Measurements from ENCODE around the gene NRDC.

GRCh38 chr1:51919684-51920083 lies 41.2 kb upstream of the NRDC start:
- TF ChIP-seq, protein P1, sequence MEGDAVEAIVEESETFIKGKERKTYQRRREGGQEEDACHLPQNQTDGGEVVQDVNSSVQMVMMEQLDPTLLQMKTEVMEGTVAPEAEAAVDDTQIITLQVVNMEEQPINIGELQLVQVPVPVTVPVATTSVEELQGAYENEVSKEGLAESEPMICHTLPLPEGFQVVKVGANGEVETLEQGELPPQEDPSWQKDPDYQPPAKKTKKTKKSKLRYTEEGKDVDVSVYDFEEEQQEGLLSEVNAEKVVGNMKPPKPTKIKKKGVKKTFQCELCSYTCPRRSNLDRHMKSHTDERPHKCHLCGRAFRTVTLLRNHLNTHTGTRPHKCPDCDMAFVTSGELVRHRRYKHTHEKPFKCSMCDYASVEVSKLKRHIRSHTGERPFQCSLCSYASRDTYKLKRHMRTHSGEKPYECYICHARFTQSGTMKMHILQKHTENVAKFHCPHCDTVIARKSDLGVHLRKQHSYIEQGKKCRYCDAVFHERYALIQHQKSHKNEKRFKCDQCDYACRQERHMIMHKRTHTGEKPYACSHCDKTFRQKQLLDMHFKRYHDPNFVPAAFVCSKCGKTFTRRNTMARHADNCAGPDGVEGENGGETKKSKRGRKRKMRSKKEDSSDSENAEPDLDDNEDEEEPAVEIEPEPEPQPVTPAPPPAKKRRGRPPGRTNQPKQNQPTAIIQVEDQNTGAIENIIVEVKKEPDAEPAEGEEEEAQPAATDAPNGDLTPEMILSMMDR (conservative IDR thresholded peaks at IDR 0.05): no peak
- no peak for TF ChIP-seq ZFX (IDR thresholded peaks at IDR 0.05)
